Right atrium auricular region (tissue), 2 donors: Measurements from ENCODE around the gene PTCD1. TPM values are rescaled to one million over a fixed set of nuclear protein-coding genes. Genes with fewer than 3 reads are reported as not detected.

Source experiments
- DNase-seq: peaks from one replicate; pipeline ENCODE4 v3.0.0-alpha.2; 2019; ENCODE audit warnings: low spot score
- H3K27ac ChIP-seq, 2 donors: fragments of 200-600 bp; sonication (generic); 1 replicate in 1 of 2; 2 replicates in 1 of 2; pipeline ENCODE4 v1.5.1; 2016 to 2019
- H3K27me3 ChIP-seq, 2 donors: fragments of 200-600 bp; sonication (generic); one replicate each; pipeline versions ENCODE4 v1.5.1 to v1.6.0; 2017 to 2019
- H3K36me3 ChIP-seq: fragments of 200-600 bp; sonication (generic); one replicate; pipeline ENCODE4 v1.5.1; 2016
- H3K4me1 ChIP-seq, 2 donors: fragments of 200-600 bp; sonication (generic); one replicate each; pipeline versions ENCODE4 v1.5.1 to v1.6.0; 2017 to 2019
- H3K4me3 ChIP-seq, 2 donors: fragments of 200-600 bp; sonication (generic); 1 replicate in 1 of 2; 2 replicates in 1 of 2; pipeline ENCODE4 v1.5.1; 2017 to 2019; ENCODE audit warnings: mild to moderate bottlenecking in 1 of 2, moderate library complexity in 1 of 2
- H3K9me3 ChIP-seq, 2 donors: fragments of 200-600 bp; sonication (generic); one replicate each; pipeline ENCODE4 v1.5.1; 2019
- total RNA-seq, 2 donors: library from RNA; depleted of rRNA; stranded (reverse); fragments of >200 nt; gene quantifications; one replicate each; pipeline ENCODE4 v1.1.0, GENCODE V29; 2016
- TF ChIP-seq, protein P1 (sequence below), 2 donors: fragments of 200-600 bp; sonication (generic); IDR thresholded peaks; one replicate each; pipeline ENCODE4 v1.5.1; 2019; ENCODE audit warnings: antibody characterized with exemption in 2 of 2

PTCD1 gene
- total RNA-seq, 2 donors from 2014 or later = 4.6 to 5.3 TPM

DNA sequence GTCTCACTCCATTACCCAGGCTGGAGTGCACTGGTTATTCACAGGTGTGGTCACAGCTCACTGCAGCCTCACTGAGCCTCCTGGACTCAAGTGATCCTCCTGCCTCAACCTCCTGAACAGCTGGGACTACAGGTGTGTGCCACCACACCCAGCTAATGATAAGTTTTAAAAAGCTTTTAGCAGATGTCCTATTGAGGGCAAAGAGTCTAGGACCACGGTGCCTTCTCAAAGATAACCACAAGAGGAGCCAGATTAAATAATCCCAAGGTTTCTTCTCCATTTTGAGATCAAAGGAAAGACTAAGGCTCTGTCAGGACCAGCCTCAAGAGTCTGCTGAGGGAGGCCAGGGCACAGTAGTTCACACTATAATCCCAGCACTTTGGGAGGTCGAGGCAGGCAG, 22.6 kb upstream of the PTCD1 start:
- Histone ChIP-seq H3K9me3 (no peaks in the 10 kb centered on the region), H3K27ac (peak overlapping the region; percentile 2 to 46), H3K27me3 (no peaks in the 10 kb centered on the region), H3K36me3 (peaks cover 43% of the 10 kb centered on the region), H3K4me3 (no peak overlapping the region), H3K4me1 (peaks cover 0 to 53% of the 10 kb centered on the region in 2 donors)
- TF ChIP-seq, protein P1, sequence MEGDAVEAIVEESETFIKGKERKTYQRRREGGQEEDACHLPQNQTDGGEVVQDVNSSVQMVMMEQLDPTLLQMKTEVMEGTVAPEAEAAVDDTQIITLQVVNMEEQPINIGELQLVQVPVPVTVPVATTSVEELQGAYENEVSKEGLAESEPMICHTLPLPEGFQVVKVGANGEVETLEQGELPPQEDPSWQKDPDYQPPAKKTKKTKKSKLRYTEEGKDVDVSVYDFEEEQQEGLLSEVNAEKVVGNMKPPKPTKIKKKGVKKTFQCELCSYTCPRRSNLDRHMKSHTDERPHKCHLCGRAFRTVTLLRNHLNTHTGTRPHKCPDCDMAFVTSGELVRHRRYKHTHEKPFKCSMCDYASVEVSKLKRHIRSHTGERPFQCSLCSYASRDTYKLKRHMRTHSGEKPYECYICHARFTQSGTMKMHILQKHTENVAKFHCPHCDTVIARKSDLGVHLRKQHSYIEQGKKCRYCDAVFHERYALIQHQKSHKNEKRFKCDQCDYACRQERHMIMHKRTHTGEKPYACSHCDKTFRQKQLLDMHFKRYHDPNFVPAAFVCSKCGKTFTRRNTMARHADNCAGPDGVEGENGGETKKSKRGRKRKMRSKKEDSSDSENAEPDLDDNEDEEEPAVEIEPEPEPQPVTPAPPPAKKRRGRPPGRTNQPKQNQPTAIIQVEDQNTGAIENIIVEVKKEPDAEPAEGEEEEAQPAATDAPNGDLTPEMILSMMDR (IDR thresholded peaks at IDR 0.05) = no peak
- DNase-seq = no peak

DNA sequence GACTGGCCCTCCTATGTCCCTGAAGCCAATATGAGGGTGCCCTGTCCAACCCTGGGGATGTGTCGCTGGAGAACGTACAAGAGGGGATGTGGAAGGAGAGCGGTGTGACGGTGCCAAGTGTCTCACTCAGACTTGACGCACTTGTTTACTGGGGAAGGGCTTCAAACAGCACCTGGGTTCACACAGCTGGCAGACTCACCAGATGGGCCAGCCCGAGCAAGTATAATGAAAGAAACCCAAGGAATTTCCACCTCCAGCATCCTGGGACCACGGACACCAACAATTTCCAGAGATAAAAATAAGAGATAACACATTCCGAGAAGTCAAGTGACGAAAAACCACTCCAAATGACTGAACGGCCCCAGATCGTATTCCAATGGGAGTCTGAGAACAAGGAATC, 22.1 kb upstream of the PTCD1 start:
- TF ChIP-seq, protein P1 (IDR thresholded peaks at IDR 0.05) = no peak
- Histone ChIP-seq H3K27me3 (no peaks in the 10 kb centered on the region), H3K4me1 (peaks cover 0 to 58% of the 10 kb centered on the region in 2 donors), H3K36me3 (peaks cover 43% of the 10 kb centered on the region), H3K27ac (peak overlapping the region; percentile 2 to 46), H3K9me3 (no peaks in the 10 kb centered on the region), H3K4me3 (no peak overlapping the region)
- DNase-seq = no peak

DNA sequence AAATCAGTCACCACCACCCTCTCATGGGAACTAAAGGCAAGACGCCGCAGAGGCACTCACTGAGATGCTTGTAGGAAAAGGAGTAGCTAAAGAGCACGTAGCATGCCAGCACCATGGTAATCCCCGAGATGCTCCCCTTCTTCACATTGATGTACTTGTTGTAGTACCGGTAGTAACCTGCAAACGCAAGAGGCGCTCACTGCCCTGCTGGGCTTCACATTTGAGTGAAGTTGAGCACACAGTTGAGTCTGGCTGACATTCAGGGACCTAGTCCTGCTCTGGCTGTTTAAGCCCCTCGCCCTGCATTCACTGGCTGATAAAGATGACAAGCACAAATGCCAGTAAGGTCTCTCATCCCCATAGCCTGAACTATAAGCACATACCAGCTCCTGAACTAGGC, 20.5 kb upstream of the PTCD1 start:
- DNase-seq = no peak
- H3K4me1 ChIP-seq = peaks cover 0 to 46% of the 10 kb centered on the region in 2 donors
- no peak overlapping the region for H3K4me3 ChIP-seq
- H3K36me3 ChIP-seq = peaks cover 41% of the 10 kb centered on the region
- TF ChIP-seq, protein P1 (IDR thresholded peaks at IDR 0.05) = peak in 1 of 2 donors; percentile 24
- H3K9me3 ChIP-seq = no peaks in the 10 kb centered on the region
- H3K27ac ChIP-seq = no peak overlapping the region
- no peaks in the 10 kb centered on the region for H3K27me3 ChIP-seq

DNA sequence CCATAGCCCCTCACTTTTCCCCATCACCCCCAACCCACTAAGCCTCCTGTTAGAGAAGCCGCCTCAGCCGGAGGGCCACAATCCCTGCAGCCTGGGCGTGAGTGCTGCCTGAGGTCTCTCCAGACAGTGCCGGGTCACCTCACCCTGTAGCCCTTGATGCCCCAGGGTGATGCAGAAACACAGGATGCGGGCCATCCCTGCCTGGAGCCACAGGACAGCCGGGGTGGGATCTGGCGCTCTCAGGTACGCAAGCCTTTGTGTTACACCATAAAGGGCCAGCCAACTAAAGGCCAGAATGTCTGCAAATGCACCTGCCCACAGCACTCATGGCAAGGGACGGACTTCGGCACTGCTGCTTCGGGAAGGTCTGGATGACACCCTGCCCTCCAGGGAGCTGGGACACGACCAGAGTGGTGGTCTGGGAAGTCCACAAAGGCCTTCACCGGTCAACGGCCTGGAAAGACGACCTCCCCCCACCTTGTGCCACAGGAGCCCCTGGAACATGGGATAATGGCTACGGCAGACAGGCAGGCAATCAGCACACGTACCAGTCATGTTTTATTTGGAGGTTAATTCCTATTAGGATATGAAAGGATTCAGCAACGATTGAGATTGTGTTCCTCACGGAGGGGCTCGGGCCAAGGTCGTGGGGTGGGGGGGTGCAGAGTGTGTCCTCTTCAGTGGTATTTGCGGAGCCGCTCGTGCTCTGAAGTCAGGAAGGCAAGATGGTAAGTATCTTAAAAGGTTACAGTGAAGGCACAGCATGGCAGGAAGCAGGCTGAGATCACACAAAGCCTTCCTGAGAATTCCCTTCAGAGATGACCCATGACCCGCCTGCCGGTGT, 19.3 kb upstream of the PTCD1 start:
- no peaks in the 10 kb centered on the region for H3K27me3 ChIP-seq
- H3K9me3 ChIP-seq = no peaks in the 10 kb centered on the region
- H3K27ac ChIP-seq = no peak overlapping the region
- H3K4me1 ChIP-seq = peaks cover 0 to 40% of the 10 kb centered on the region in 2 donors
- TF ChIP-seq, protein P1 (IDR thresholded peaks at IDR 0.05) = no peak
- DNase-seq = no peak
- peaks cover 42% of the 10 kb centered on the region for H3K36me3 ChIP-seq
- H3K4me3 ChIP-seq = no peak overlapping the region

DNA sequence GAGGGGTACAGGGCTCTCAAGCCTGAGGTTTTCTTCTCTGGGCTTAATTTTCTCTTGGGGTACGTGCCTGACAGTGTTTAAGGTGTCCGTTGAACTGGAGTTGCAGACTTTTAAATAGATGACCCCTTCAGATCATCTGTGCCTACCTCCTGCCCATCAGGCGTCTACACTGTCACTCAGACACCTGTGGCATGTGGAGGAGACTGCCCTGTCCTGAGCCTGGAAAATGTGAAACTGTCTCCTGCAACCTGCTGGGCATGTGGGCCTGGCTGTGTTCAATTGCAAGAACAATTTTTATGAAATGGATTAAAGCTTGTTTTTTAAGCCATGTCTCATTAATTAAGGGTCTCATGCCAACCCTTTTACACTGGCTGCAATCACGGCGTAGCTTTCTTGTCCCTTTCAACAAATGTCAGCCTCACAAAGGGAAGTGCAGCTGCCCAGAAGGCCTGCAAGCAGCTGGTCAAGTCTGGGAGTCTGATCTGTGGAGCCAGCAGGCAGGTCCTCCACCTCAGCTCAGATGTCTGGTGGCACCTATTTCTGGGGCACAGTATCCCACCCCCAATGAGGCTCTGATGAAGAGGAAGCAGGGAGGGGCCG, 18.6 kb upstream of the PTCD1 start:
- Histone ChIP-seq H3K36me3 (peaks cover 48% of the 10 kb centered on the region), H3K27ac (no peak overlapping the region), H3K4me3 (no peak overlapping the region), H3K9me3 (no peaks in the 10 kb centered on the region), H3K4me1 (peaks cover 0 to 40% of the 10 kb centered on the region in 2 donors), H3K27me3 (no peaks in the 10 kb centered on the region)
- DNase-seq = no peak
- TF ChIP-seq, protein P1 (IDR thresholded peaks at IDR 0.05) = no peak
